PFSK-1 (cell line): ENCODE data around the gene MSL1.

Experiments
- FOXP2 ChIP-seq: optimal IDR thresholded peaks from 2 replicates; pipeline ENCODE3; 2011; ENCODE audit warnings: borderline replicate concordance, control low read depth, inconsistent platforms; ENCODE audit not compliant: insufficient read depth; ENCODE audit errors: extremely low read length, extremely low read depth
- POLR2AphosphoS5 ChIP-seq: IDR thresholded peaks from 2 replicates; pipeline ENCODE4 v1.6.1; 2012; ENCODE audit warnings: low read depth, mild to moderate bottlenecking, control low read depth, low read length, moderate library complexity
- REST ChIP-seq, 2 experiments: IDR thresholded peaks; 2 replicates each; pipeline versions ENCODE4 v1.6.1 to v1.8.0; 2011 to 2012; ENCODE audit warnings: low read depth in 2 of 2, low read length in 2 of 2, control low read depth in 1 of 2, inconsistent platforms in 1 of 2, mild to moderate bottlenecking in 1 of 2, moderate library complexity in 1 of 2; ENCODE audit not compliant: insufficient read depth in 1 of 2
- SIN3A ChIP-seq: IDR thresholded peaks from 2 replicates; pipeline ENCODE4 v1.6.1; 2012; ENCODE audit warnings: mild to moderate bottlenecking, low read length, moderate library complexity, borderline replicate concordance; ENCODE audit not compliant: insufficient read depth
- TAF1 ChIP-seq: IDR thresholded peaks from 2 replicates; pipeline ENCODE4 v1.6.1; 2012; ENCODE audit warnings: low read length, control low read depth, borderline replicate concordance; ENCODE audit not compliant: insufficient read depth

GRCh38 chr17:40103688-40104087, 18.1 kb upstream of the MSL1 start:
- TF ChIP-seq FOXP2 (no peak), POLR2AphosphoS5 (no peak), REST (IDR thresholded peaks at IDR 0.05; ENCODE audit: insufficient read depth in 1 of 2, low read depth in 2 of 2, low read length in 2 of 2) (no peak), TAF1 (no peak), SIN3A (no peak)
